SK-N-SH treated with all-trans-retinoic acid at 6 μM for 48 hours (cell line): ENCODE measurements around the gene MXD1.

Experiments
- ATAC-seq: fragments of 200-7000 bp; cut with Tn5 transposase; 3 replicates; pipeline ENCODE4 v1.9.1; 2020; ENCODE audit warnings: mild to moderate bottlenecking, moderate library complexity
- ARNTL ChIP-seq: fragments of 450-650 bp; formaldehyde crosslinking; IDR thresholded peaks from 2 replicates; pipeline ENCODE4 v1.5.0; 2020; ENCODE audit warnings: low read depth, mild to moderate bottlenecking, moderate library complexity, borderline replicate concordance
- BACH2 ChIP-seq: fragments of 250-450 bp; sonication (Bioruptor Pico); IDR thresholded peaks from 2 replicates; pipeline ENCODE4 v1.9.0; 2021; ENCODE audit warnings: mild to moderate bottlenecking, borderline replicate concordance
- CREB5 ChIP-seq: fragments of 250-450 bp; sonication (Bioruptor Pico); IDR thresholded peaks from 2 replicates; pipeline ENCODE4 v1.5.1; 2020; ENCODE audit warnings: low read depth, mild to moderate bottlenecking, moderate library complexity
- CSDC2 ChIP-seq: fragments of 250-450 bp; sonication (Bioruptor Pico); IDR thresholded peaks from 2 replicates; pipeline ENCODE4 v1.5.0; 2020; ENCODE audit warnings: mild to moderate bottlenecking, moderate library complexity
- CSRNP3 ChIP-seq: fragments of 250-450 bp; sonication (Bioruptor Pico); IDR thresholded peaks from 2 replicates; pipeline ENCODE4 v1.5.1; 2021; ENCODE audit warnings: mild to moderate bottlenecking, moderate library complexity
- ESRRG ChIP-seq: fragments of 250-450 bp; sonication (Bioruptor Pico); IDR thresholded peaks from 2 replicates; pipeline ENCODE4 v1.6.1; 2021; ENCODE audit warnings: mild to moderate bottlenecking
- GLIS3 ChIP-seq: fragments of 250-450 bp; sonication (Bioruptor Pico); IDR thresholded peaks from 2 replicates; pipeline ENCODE4 v1.5.0; 2020; ENCODE audit warnings: mild to moderate bottlenecking, moderate library complexity
- ISL1 ChIP-seq: fragments of 250-450 bp; sonication (Bioruptor Pico); IDR thresholded peaks from 2 replicates; pipeline ENCODE4 v2.1.2; 2022; ENCODE audit warnings: mild to moderate bottlenecking, moderate library complexity
- OSR1 ChIP-seq: fragments of 250-450 bp; sonication (Bioruptor Pico); IDR thresholded peaks from 2 replicates; pipeline ENCODE4 v1.8.0; 2022; ENCODE audit warnings: moderate library complexity, mild to moderate bottlenecking, inconsistent platforms
- PATZ1 ChIP-seq: fragments of 250-450 bp; sonication (Bioruptor Pico); IDR thresholded peaks from 2 replicates; pipeline ENCODE4 v1.8.0; 2020; ENCODE audit warnings: mild to moderate bottlenecking, moderate library complexity, borderline replicate concordance
- POU6F1 ChIP-seq: fragments of 250-450 bp; sonication (Bioruptor Pico); IDR thresholded peaks from 2 replicates; pipeline ENCODE4 v1.8.0; 2021; ENCODE audit warnings: low read depth, mild to moderate bottlenecking, moderate library complexity, borderline replicate concordance
- PPARA ChIP-seq: fragments of 250-450 bp; sonication (Bioruptor Pico); IDR thresholded peaks from 2 replicates; pipeline ENCODE4 v1.5.0; 2020; ENCODE audit warnings: mild to moderate bottlenecking, borderline replicate concordance
- RARB ChIP-seq: fragments of 250-450 bp; sonication (Bioruptor Pico); IDR thresholded peaks from 2 replicates; pipeline ENCODE4 v1.8.0; 2021; ENCODE audit warnings: mild to moderate bottlenecking, moderate library complexity
- SNAI2 ChIP-seq: fragments of 250-450 bp; sonication (Bioruptor Pico); IDR thresholded peaks from 2 replicates; pipeline ENCODE4 v1.5.0; 2020; ENCODE audit warnings: mild to moderate bottlenecking, moderate library complexity
- TCF4 ChIP-seq: fragments of 250-450 bp; sonication (Bioruptor Pico); IDR thresholded peaks from 2 replicates; pipeline ENCODE4 v1.8.0; 2021; ENCODE audit warnings: mild to moderate bottlenecking, moderate library complexity, borderline replicate concordance
- TOX ChIP-seq: fragments of 250-450 bp; sonication (Bioruptor Pico); IDR thresholded peaks from 2 replicates; pipeline ENCODE4 v1.8.0; 2021; ENCODE audit warnings: mild to moderate bottlenecking, moderate library complexity, borderline replicate concordance
- TSHZ2 ChIP-seq: fragments of 250-450 bp; sonication (Bioruptor Pico); IDR thresholded peaks from 2 replicates; pipeline ENCODE4 v1.5.0; 2020; ENCODE audit warnings: mild to moderate bottlenecking, moderate library complexity
- ZC3H10 ChIP-seq: fragments of 250-450 bp; sonication (Bioruptor Pico); IDR thresholded peaks from 2 replicates; pipeline ENCODE4 v1.5.1; 2021; ENCODE audit warnings: mild to moderate bottlenecking, moderate library complexity
- ZFP3 ChIP-seq: fragments of 250-450 bp; sonication (Bioruptor Pico); IDR thresholded peaks from 2 replicates; pipeline ENCODE4 v1.5.0; 2020; ENCODE audit warnings: mild to moderate bottlenecking, moderate library complexity
- ZFP30 ChIP-seq: fragments of 450-650 bp; formaldehyde crosslinking; IDR thresholded peaks from 2 replicates; pipeline ENCODE4 v1.5.0; 2022; ENCODE audit warnings: mild to moderate bottlenecking, moderate library complexity
- ZNF565 ChIP-seq: fragments of 450-650 bp; formaldehyde crosslinking; conservative IDR thresholded peaks from 2 replicates; pipeline ENCODE4 v1.5.0; 2020; ENCODE audit warnings: low read depth, mild to moderate bottlenecking, moderate library complexity
- ZNF70 ChIP-seq: fragments of 450-650 bp; formaldehyde crosslinking; IDR thresholded peaks from 2 replicates; pipeline ENCODE4 v1.5.0; 2020; ENCODE audit warnings: mild to moderate bottlenecking, moderate library complexity
- ZNF8 ChIP-seq: fragments of 450-650 bp; formaldehyde crosslinking; IDR thresholded peaks from 2 replicates; pipeline ENCODE4 v1.5.0; 2020; ENCODE audit warnings: mild to moderate bottlenecking, moderate library complexity

MXD1 gene

GRCh38 chr2:69956475-69956979 is 41.6 kb downstream of the MXD1 start:
- TF ChIP-seq ARNTL (CRISPR knock-in tag) (no peak), ZNF565 (no peak), TSHZ2 (no peak), SNAI2 (CRISPR knock-in tag) (no peak), OSR1 (CRISPR knock-in tag) (no peak), CREB5 (no peak), ZFP30 (no peak), PPARA (CRISPR knock-in tag) (no peak), GLIS3 (CRISPR knock-in tag) (no peak), ISL1 (CRISPR knock-in tag) (no peak), RARB (CRISPR knock-in tag) (no peak), ESRRG (CRISPR knock-in tag) (no peak), ZNF70 (CRISPR knock-in tag) (no peak), TOX (no peak), BACH2 (no peak), TCF4 (CRISPR knock-in tag) (no peak), ZFP3 (CRISPR knock-in tag) (no peak)
- ATAC-seq: no peak

- ATAC-seq: no peak
- TF ChIP-seq ZFP30: no peak
- TF ChIP-seq BACH2: no peak
- TF ChIP-seq ISL1 (CRISPR knock-in tag): no peak
- TF ChIP-seq ARNTL (CRISPR knock-in tag): no peak
- no peak for TF ChIP-seq TSHZ2
- no peak for TF ChIP-seq ESRRG (CRISPR knock-in tag)
These were observed 43.1 kb downstream of the MXD1 start for GRCh38 chr2:69957965-69958364.

GRCh38 chr2:69958480-69958879 is 43.6 kb downstream of the MXD1 start:
- ATAC-seq: no peak
- no peak for TF ChIP-seq ZNF8 (CRISPR knock-in tag)
- TF ChIP-seq PATZ1: no peak
- no peak for TF ChIP-seq TOX
- TF ChIP-seq PPARA (CRISPR knock-in tag): no peak
- TF ChIP-seq POU6F1 (CRISPR knock-in tag): no peak
- no peak for TF ChIP-seq ARNTL (CRISPR knock-in tag)
- TF ChIP-seq CREB5: no peak
- TF ChIP-seq ZC3H10: no peak
- no peak for TF ChIP-seq ZNF70 (CRISPR knock-in tag)
- TF ChIP-seq ZFP3 (CRISPR knock-in tag): no peak
- TF ChIP-seq CSRNP3 (CRISPR knock-in tag): no peak
- TF ChIP-seq SNAI2 (CRISPR knock-in tag): no peak
- no peak for TF ChIP-seq ZNF565
- TF ChIP-seq CSDC2 (CRISPR knock-in tag): no peak
- TF ChIP-seq ESRRG (CRISPR knock-in tag): no peak
